HepG2 (cell line): ENCODE measurements around the gene SZRD1. TPM values are rescaled to one million over a fixed set of nuclear protein-coding genes. Genes with fewer than 3 reads are reported as not detected.

Source experiments
- ATAC-seq: fragments of 200-7000 bp; cut with Tn5 transposase; 3 replicates; pipeline ENCODE4 v1.9.1; 2020; ENCODE audit warnings: mild to moderate bottlenecking, moderate library complexity
- BruUV-seq: library from RNA; stranded (reverse); fragments of 400-500 nt; replicated peaks from 2 replicates; lab custom pipeline; 2021; lab: Mats Ljungman, UMichigan
- CTCF ChIA-PET: fragments of 300-600 bp; formaldehyde crosslinking; extraction: SDS; loops from one replicate; lab custom pipeline; 2021; ENCODE audit warnings: low total read pairs, inconsistent platforms, low intra/inter-chr PET ratio; lab: Yijun Ruan, JAX
- POLR2A ChIA-PET: fragments of 350-600 bp; sonication (Branson Sonifier 250); formaldehyde crosslinking; loops from one replicate; lab custom pipeline; 2020; ENCODE audit warnings: antibody characterized with exemption, inconsistent platforms; lab: Yijun Ruan, JAX
- DNase-seq: peaks from one replicate; pipeline ENCODE4 v3.0.0-alpha.2; 2015; ENCODE audit warnings: low spot score
- FAIRE-seq: peaks from 3 replicates; lab custom pipeline; 2011; peaks lifted over from hg19 to GRCh38; lab: Jason Lieb, UNC
- H2AFZ ChIP-seq: one replicate; pipeline ENCODE4 v1.6.1; 2011; ENCODE audit warnings: low read length, inconsistent platforms
- H3K27ac ChIP-seq: fragments of 300-600 bp; 3 replicates; pipeline ENCODE4 v1.8.0; 2011; ENCODE audit warnings: mixed run types, mild to moderate bottlenecking, mixed read lengths, low read length, inconsistent platforms; ENCODE audit not compliant: insufficient read depth; ENCODE audit errors: extremely low read length
- H3K27me3 ChIP-seq, 2 experiments: fragments of 200-600 bp in 1 of 2; 2 replicates in 1 of 2; 3 replicates in 1 of 2; pipeline versions ENCODE4 v1.6.0 to v1.8.0; 2011; ENCODE audit warnings: low read length in 2 of 2, mild to moderate bottlenecking in 2 of 2, moderate library complexity in 2 of 2, inconsistent platforms in 1 of 2; ENCODE audit not compliant: insufficient read depth in 2 of 2, control insufficient read depth in 1 of 2
- H3K36me3 ChIP-seq, 2 experiments: fragments of 200-600 bp in 1 of 2; replicated peaks in 1 of 2; 2 replicates in 1 of 2; 3 replicates in 1 of 2; pipeline versions ENCODE4 v1.5.1 to v1.8.0; 2011; ENCODE audit warnings: low read length in 2 of 2, inconsistent platforms in 1 of 2; ENCODE audit not compliant: insufficient read depth in 2 of 2, control insufficient read depth in 1 of 2
- H3K4me1 ChIP-seq: 2 replicates; pipeline ENCODE4 v1.5.1; 2012; ENCODE audit warnings: low read length, inconsistent platforms; ENCODE audit not compliant: insufficient read depth
- H3K4me2 ChIP-seq: 2 replicates; pipeline ENCODE4 v1.6.0; 2011; ENCODE audit warnings: low read depth, low read length, inconsistent platforms
- H3K4me3 ChIP-seq, 3 experiments: fragments of 200-600 bp in 1 of 3; sonication (generic), shearing (Covaris generic) in 1 of 3; replicated peaks in 1 of 3; 2 replicates each; pipeline ENCODE4 v1.5.1; 2011 to 2016; ENCODE audit warnings: low read length in 3 of 3, inconsistent platforms in 2 of 3, low read depth in 2 of 3, mild to moderate bottlenecking in 2 of 3, control low read depth in 1 of 3, mixed read lengths in 1 of 3; ENCODE audit not compliant: insufficient read depth in 1 of 3
- H3K79me2 ChIP-seq: one replicate; pipeline ENCODE4 v1.6.1; 2011; ENCODE audit warnings: low read length, inconsistent platforms; ENCODE audit not compliant: insufficient read depth
- H3K9ac ChIP-seq: 2 replicates; pipeline ENCODE4 v1.6.0; 2011; ENCODE audit warnings: mild to moderate bottlenecking, low read depth, low read length, inconsistent platforms; ENCODE audit not compliant: insufficient read depth
- H3K9me3 ChIP-seq: 2 replicates; pipeline ENCODE4 v1.5.1; 2012; ENCODE audit warnings: mild to moderate bottlenecking, low read length
- H4K20me1 ChIP-seq: 2 replicates; pipeline ENCODE4 v1.6.0; 2011; ENCODE audit warnings: inconsistent platforms, mild to moderate bottlenecking, low read length, moderate library complexity; ENCODE audit not compliant: insufficient read depth
- ELF3 ChIP-seq: IDR thresholded peaks from 2 replicates; pipeline ENCODE4 v1.6.1; 2016; ENCODE audit warnings: missing genetic modification reagents, missing compliant biosample characterization
- FOXA1 ChIP-seq, 2 experiments: fragments of 450-650 bp in 1 of 2; sonication (generic) in 1 of 2; formaldehyde crosslinking in 1 of 2; IDR thresholded peaks; 2 replicates each; pipeline versions ENCODE4 v1.4.0 to v1.6.1; 2016 to 2020; ENCODE audit warnings: missing genetic modification reagents in 1 of 2
- SMC3 ChIP-seq: IDR thresholded peaks from 2 replicates; pipeline ENCODE4 v1.6.1; 2011; ENCODE audit warnings: low read length, improper control_type of control experiment
- ZMAT5 ChIP-seq: sonication (generic); formaldehyde crosslinking; IDR thresholded peaks from 2 replicates; pipeline ENCODE4 v1.5.0; 2020; ENCODE audit warnings: mild to moderate bottlenecking, low read depth, missing genetic modification reagents, borderline replicate concordance
- ZNF616 ChIP-seq: sonication (generic); formaldehyde crosslinking; IDR thresholded peaks from 2 replicates; pipeline ENCODE4 v1.5.0; 2020; ENCODE audit warnings: low read depth, mild to moderate bottlenecking, missing genetic modification reagents
- WGBS: methylation state at CpG from one replicate; pipeline ENCODE4 v1.1.6; 2017; ENCODE audit warnings: low lambda C conversion rate; 5-methylcytosine and 5-hydroxymethylcytosine counted together
- in situ Hi-C: cut with HindIII; loops from 2 replicates; pipeline ENCODE4 v1.10.0; 2017; ENCODE audit warnings: low pct_unique_long_range_greater_than_20kb; ENCODE audit not compliant: extremely low pct_ligation_motif_present
- intact Hi-C: fragments of 100-400 bp; cut with micrococcal nuclease; formaldehyde crosslinking; loops from one replicate; pipeline ENCODE4 v1.10.0; 2022; ENCODE audit not compliant: unreplicated experiment
- polyA plus RNA-seq, 8 experiments: library from polyadenylated mRNA; depleted of rRNA in 3 of 8; stranded (reverse) in 7 of 8; unstranded in 1 of 8; fragments of >200 nt; fragmentation: Illumina TruSeq in 4 of 8; extraction: Trizol in 4 of 8; gene quantifications; 2 replicates each; pipeline versions ENCODE4 v1.2.1 to v1.2.3, GENCODE V29; 2011 to 2016; ENCODE audit warnings: low read depth in 4 of 8, missing spikeins in 1 of 8, mixed read lengths in 1 of 8; ENCODE audit not compliant: insufficient read depth in 1 of 8
- total RNA-seq, 5 experiments: library from RNA; depleted of rRNA; stranded (reverse); fragments of >200 nt; fragmentation: Illumina TruSeq; extraction: Trizol; gene quantifications; 2 replicates each; pipeline ENCODE4 v1.2.3, GENCODE V29; 2016; ENCODE audit warnings: low read depth in 1 of 5
- TF ChIP-seq, protein P1 (sequence below): sonication (generic); formaldehyde crosslinking; IDR thresholded peaks from 2 replicates; pipeline ENCODE4 v1.5.0; 2020; ENCODE audit warnings: mild to moderate bottlenecking, missing genetic modification reagents
- TF ChIP-seq, protein P2 (sequence below): sonication (generic); formaldehyde crosslinking; conservative IDR thresholded peaks from 2 replicates; pipeline ENCODE4 v1.8.0; 2022; ENCODE audit warnings: low read depth, missing genetic modification reagents

Gene SZRD1
- total and polyA plus RNA-seq, 2 of the 13 experiments (the other 11 are each of a cell fraction or from before 2014, with no cell fraction given): 28.5 to 41.4 TPM

DNA sequence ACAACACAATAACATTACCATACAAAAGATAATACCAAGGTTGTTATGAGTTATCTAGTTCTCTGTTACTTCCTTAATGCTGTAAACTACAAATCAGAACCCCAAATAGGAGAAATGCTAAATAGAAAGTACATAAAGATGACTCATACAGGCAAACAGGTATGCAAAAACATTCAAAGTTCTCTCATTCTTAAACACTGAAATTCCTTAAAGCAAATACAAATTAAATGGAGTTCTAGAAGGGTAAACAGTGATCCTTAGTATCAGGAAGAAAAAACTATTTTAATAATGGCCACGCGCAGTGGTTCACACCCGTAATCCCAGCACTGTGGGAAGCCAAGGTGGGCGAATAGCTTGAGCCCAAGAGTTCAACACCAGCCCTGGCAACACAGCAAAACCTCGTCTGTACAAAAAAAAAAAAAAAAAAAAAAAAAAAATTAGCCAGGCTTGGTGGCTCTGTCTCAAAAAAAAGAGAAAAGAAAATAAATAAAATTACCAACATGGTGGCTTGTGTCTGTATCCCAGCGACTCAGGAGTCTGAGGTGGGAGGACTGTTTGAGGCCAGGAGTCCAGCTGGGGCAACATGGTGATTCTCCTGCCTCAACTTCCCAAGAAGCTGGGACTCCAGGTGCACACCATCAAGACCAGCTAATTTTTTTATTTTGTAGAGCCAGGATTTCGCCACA is 32.2 kb upstream of the SZRD1 start:
- FAIRE-seq: no peak
- in situ Hi-C loops: no loop called here
- Histone ChIP-seq H3K27me3 (no peaks in the 10 kb centered on the region), H3K9ac (no peak overlapping the region), H3K79me2 (peaks cover 50% of the 10 kb centered on the region), H3K4me2 (no peak overlapping the region), H2AFZ (no peak overlapping the region), H3K9me3 (no peaks in the 10 kb centered on the region), H3K27ac (peak overlapping the region; percentile 42), H4K20me1 (no peaks in the 10 kb centered on the region), H3K4me1 (peaks cover 16% of the 10 kb centered on the region), H3K4me3 (no peak overlapping the region), H3K36me3 (peaks cover 0 to 3% of the 10 kb centered on the region in 2 experiments; a peak in 1 of 5 replicates)
- TF ChIP-seq FOXA1 (IDR thresholded peaks at IDR 0.05) (0 out of 2 replicates have a peak, but pooled peaks have one; percentile 37), FOXA1 (CRISPR knock-in tag; IDR thresholded peaks at IDR 0.05) (no peak), ELF3 (0 out of 2 replicates have a peak, but pooled peaks have one; percentile 17), SMC3 (no peak), ZNF616 (CRISPR knock-in tag) (no peak), ZMAT5 (CRISPR knock-in tag) (no peak)
- TF ChIP-seq, protein P1, sequence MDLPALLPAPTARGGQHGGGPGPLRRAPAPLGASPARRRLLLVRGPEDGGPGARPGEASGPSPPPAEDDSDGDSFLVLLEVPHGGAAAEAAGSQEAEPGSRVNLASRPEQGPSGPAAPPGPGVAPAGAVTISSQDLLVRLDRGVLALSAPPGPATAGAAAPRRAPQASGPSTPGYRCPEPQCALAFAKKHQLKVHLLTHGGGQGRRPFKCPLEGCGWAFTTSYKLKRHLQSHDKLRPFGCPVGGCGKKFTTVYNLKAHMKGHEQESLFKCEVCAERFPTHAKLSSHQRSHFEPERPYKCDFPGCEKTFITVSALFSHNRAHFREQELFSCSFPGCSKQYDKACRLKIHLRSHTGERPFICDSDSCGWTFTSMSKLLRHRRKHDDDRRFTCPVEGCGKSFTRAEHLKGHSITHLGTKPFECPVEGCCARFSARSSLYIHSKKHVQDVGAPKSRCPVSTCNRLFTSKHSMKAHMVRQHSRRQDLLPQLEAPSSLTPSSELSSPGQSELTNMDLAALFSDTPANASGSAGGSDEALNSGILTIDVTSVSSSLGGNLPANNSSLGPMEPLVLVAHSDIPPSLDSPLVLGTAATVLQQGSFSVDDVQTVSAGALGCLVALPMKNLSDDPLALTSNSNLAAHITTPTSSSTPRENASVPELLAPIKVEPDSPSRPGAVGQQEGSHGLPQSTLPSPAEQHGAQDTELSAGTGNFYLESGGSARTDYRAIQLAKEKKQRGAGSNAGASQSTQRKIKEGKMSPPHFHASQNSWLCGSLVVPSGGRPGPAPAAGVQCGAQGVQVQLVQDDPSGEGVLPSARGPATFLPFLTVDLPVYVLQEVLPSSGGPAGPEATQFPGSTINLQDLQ (CRISPR knock-in tag): no peak
- TF ChIP-seq, protein P2, sequence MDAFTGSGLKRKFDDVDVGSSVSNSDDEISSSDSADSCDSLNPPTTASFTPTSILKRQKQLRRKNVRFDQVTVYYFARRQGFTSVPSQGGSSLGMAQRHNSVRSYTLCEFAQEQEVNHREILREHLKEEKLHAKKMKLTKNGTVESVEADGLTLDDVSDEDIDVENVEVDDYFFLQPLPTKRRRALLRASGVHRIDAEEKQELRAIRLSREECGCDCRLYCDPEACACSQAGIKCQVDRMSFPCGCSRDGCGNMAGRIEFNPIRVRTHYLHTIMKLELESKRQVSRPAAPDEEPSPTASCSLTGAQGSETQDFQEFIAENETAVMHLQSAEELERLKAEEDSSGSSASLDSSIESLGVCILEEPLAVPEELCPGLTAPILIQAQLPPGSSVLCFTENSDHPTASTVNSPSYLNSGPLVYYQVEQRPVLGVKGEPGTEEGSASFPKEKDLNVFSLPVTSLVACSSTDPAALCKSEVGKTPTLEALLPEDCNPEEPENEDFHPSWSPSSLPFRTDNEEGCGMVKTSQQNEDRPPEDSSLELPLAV (CRISPR knock-in tag): no peak
- WGBS: 77% methylated on average over 7 of the region's 7 CpGs
- ChIA-PET CTCF (no interaction called here), POLR2A (interaction anchor here (1.3 kb wide), 1 partner anchor 18 kb away, joined by 6 read pairs; the partner anchor contains the start of gene FBXO42)
- intact Hi-C loops: no loop called here
- peak; percentile 45; the same call in 2 of the 3 replicates for ATAC-seq
- no TSS peak for BruUV-seq
- peak; percentile 50 for DNase-seq
